OCI-LY1 (cell line): ENCODE results near the gene AKAP8.
"Not testable (repeated sequence)": the region's sequence is repeated elsewhere in the genome, so short reads cannot be mapped to it uniquely, and the experiment has no call there.

Source experiments
- H2AFZ ChIP-seq: fragments of 200-600 bp; sonication (generic), shearing (Covaris generic); 2 replicates; pipeline ENCODE4 v1.6.0; 2014; ENCODE audit warnings: antibody characterized with exemption, mild to moderate bottlenecking, low read length
- H3F3A ChIP-seq: fragments of 200-600 bp; sonication (generic), shearing (Covaris generic); 2 replicates; pipeline ENCODE4 v1.6.0; 2014; ENCODE audit warnings: mild to moderate bottlenecking, antibody characterized with exemption, low read length, moderate library complexity; ENCODE audit not compliant: insufficient read depth
- H3K27ac ChIP-seq: fragments of 200-600 bp; sonication (generic); 2 replicates; pipeline ENCODE4 v1.5.1; 2014; ENCODE audit warnings: low read length, mixed run types, mild to moderate bottlenecking, low read depth; ENCODE audit not compliant: poor library complexity, severe bottlenecking
- H3K27me3 ChIP-seq: fragments of 200-600 bp; sonication (generic); 2 replicates; pipeline ENCODE4 v1.6.0; 2014; ENCODE audit warnings: antibody characterized with exemption, mild to moderate bottlenecking, low read length, moderate library complexity; ENCODE audit not compliant: insufficient read depth
- H3K36me3 ChIP-seq: fragments of 200-600 bp; sonication (generic); 2 replicates; pipeline ENCODE4 v1.6.1; 2014; ENCODE audit warnings: mild to moderate bottlenecking, antibody characterized with exemption, low read length, moderate library complexity, mixed read lengths; ENCODE audit not compliant: insufficient read depth
- H3K4me1 ChIP-seq: fragments of 200-600 bp; sonication (generic); 2 replicates; pipeline ENCODE4 v1.5.1; 2014; ENCODE audit warnings: mild to moderate bottlenecking, low read length, moderate library complexity; ENCODE audit not compliant: insufficient read depth, severe bottlenecking
- H3K4me2 ChIP-seq: fragments of 200-600 bp; sonication (generic), shearing (Covaris generic); 2 replicates; pipeline ENCODE4 v1.6.1; 2014; ENCODE audit warnings: low read length
- H3K4me3 ChIP-seq: fragments of 200-600 bp; sonication (generic); 2 replicates; pipeline ENCODE4 v1.5.1; 2014; ENCODE audit warnings: low read length, low read depth, mild to moderate bottlenecking, mixed read lengths; ENCODE audit not compliant: poor library complexity, severe bottlenecking
- H3K79me2 ChIP-seq: fragments of 200-600 bp; shearing (Covaris generic); 2 replicates; pipeline ENCODE4 v1.6.1; 2016; ENCODE audit warnings: mixed run types, low read length, mixed read lengths; ENCODE audit not compliant: insufficient read depth
- H3K9ac ChIP-seq: fragments of 200-600 bp; sonication (generic), shearing (Covaris generic); 2 replicates; pipeline ENCODE4 v1.6.1; 2014; ENCODE audit warnings: mild to moderate bottlenecking, low read length, mixed read lengths
- H3K9me2 ChIP-seq: fragments of 200-600 bp; sonication (generic), shearing (Covaris generic); 2 replicates; pipeline ENCODE4 v1.6.1; 2014; ENCODE audit warnings: low read depth, mild to moderate bottlenecking, low read length, mixed read lengths
- H3K9me3 ChIP-seq: fragments of 200-600 bp; shearing (Covaris generic); 2 replicates; pipeline ENCODE4 v1.6.1; 2014; ENCODE audit warnings: low read length, mixed read lengths
- H4K20me1 ChIP-seq: fragments of 200-600 bp; sonication (generic), shearing (Covaris generic); 2 replicates; pipeline ENCODE4 v1.6.0; 2016; ENCODE audit warnings: mild to moderate bottlenecking, low read length; ENCODE audit not compliant: insufficient read depth
- EZH2 ChIP-seq: fragments of 200-600 bp; sonication (generic), shearing (Covaris generic); IDR thresholded peaks from 2 replicates; pipeline ENCODE4 v1.8.0; 2017; ENCODE audit warnings: borderline replicate concordance, mixed run types, mild to moderate bottlenecking, antibody characterized with exemption, low read length, moderate library complexity, mixed read lengths
- TF ChIP-seq, protein P1 (sequence below): fragments of 200-600 bp; sonication (generic), shearing (Covaris generic); IDR thresholded peaks from 2 replicates; pipeline ENCODE4 v1.5.1; 2017; ENCODE audit warnings: mild to moderate bottlenecking, antibody characterized with exemption, low read length, moderate library complexity, mixed read lengths

Gene AKAP8

GRCh38 chr19:15340086-15340485 lies 39.5 kb downstream of the AKAP8 start:
- Histone ChIP-seq H3K36me3 (peaks cover 19% of the 10 kb centered on the region), H3F3A (no peaks in the 10 kb centered on the region), H3K4me1 (no peaks in the 10 kb centered on the region), H3K27me3 (no peaks in the 10 kb centered on the region), H3K79me2 (no peaks in the 10 kb centered on the region), H3K9me3 (no peaks in the 10 kb centered on the region), H3K9me2 (no peaks in the 10 kb centered on the region), H3K27ac (no peak overlapping the region), H3K4me3 (no peak overlapping the region), H3K9ac (no peak overlapping the region), H4K20me1 (no peaks in the 10 kb centered on the region), H2AFZ (no peak overlapping the region), H3K4me2 (no peak overlapping the region)
- TF ChIP-seq, protein P1, sequence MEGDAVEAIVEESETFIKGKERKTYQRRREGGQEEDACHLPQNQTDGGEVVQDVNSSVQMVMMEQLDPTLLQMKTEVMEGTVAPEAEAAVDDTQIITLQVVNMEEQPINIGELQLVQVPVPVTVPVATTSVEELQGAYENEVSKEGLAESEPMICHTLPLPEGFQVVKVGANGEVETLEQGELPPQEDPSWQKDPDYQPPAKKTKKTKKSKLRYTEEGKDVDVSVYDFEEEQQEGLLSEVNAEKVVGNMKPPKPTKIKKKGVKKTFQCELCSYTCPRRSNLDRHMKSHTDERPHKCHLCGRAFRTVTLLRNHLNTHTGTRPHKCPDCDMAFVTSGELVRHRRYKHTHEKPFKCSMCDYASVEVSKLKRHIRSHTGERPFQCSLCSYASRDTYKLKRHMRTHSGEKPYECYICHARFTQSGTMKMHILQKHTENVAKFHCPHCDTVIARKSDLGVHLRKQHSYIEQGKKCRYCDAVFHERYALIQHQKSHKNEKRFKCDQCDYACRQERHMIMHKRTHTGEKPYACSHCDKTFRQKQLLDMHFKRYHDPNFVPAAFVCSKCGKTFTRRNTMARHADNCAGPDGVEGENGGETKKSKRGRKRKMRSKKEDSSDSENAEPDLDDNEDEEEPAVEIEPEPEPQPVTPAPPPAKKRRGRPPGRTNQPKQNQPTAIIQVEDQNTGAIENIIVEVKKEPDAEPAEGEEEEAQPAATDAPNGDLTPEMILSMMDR: no peak
- no peak for TF ChIP-seq EZH2

DNA sequence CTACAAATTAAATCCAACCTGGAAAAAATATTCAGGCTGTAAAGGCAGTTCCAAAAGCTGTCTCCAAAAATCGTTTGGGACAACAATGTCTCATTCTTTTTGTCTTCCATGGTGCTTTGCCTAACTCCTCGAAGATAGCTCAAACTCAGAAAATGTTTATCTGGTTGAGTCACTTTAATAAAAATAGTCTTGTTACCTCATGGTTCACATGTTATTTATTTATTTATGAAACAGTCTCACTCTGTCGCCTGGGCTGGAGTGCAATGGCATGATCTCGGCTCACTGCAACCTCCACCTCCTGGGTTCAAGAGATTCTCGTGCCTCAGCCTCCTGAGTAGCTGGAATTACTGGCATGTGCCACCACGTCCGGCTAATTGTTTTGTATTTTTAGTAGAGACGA lies 42.4 kb downstream of the AKAP8 start:
- H3K79me2 ChIP-seq: no peaks in the 10 kb centered on the region
- no peak overlapping the region for H3K27ac ChIP-seq
- no peaks in the 10 kb centered on the region for H3K9me2 ChIP-seq
- peaks cover 15% of the 10 kb centered on the region for H3K36me3 ChIP-seq
- H4K20me1 ChIP-seq: no peaks in the 10 kb centered on the region
- no peak overlapping the region for H3K4me2 ChIP-seq
- no peak for TF ChIP-seq EZH2
- TF ChIP-seq, protein P1: no peak
- peaks cover 17% of the 10 kb centered on the region for H3K4me1 ChIP-seq
- no peaks in the 10 kb centered on the region for H3F3A ChIP-seq
- H3K27me3 ChIP-seq: no peaks in the 10 kb centered on the region
- H3K4me3 ChIP-seq: no peak overlapping the region
- H2AFZ ChIP-seq: no peak overlapping the region
- no peaks in the 10 kb centered on the region for H3K9me3 ChIP-seq
- H3K9ac ChIP-seq: no peak overlapping the region

DNA sequence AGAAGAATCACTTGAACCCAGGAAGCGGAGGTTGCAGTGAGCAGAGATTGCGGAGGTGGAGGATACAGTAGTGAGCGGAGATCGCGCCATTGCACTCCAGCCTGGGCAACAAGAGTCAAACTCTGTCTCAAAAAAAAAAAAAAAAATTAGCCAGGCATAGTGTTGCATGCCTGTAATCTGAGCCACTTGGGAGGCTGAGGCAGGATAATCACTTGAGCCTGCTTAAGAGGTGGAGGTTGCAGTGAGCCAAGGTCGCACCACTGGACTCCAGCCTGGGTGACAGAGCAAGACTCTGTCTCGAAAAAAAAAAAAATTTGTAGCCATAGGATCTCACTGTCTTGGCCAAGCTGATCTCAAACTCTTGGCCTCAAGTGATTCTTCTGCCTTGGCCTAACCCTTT lies 43.6 kb downstream of the AKAP8 start:
- H3K4me3 ChIP-seq, H3K79me2 ChIP-seq, H3K9me2 ChIP-seq, H3F3A ChIP-seq, H3K27ac ChIP-seq, H3K9me3 ChIP-seq, H2AFZ ChIP-seq, H3K9ac ChIP-seq, H4K20me1 ChIP-seq, H3K27me3 ChIP-seq, H3K4me2 ChIP-seq: not testable (repeated sequence)
- peaks cover 17% of the 10 kb centered on the region for H3K4me1 ChIP-seq
- H3K36me3 ChIP-seq: peaks cover 12% of the 10 kb centered on the region; the same call in 1 of the 2 replicates

DNA sequence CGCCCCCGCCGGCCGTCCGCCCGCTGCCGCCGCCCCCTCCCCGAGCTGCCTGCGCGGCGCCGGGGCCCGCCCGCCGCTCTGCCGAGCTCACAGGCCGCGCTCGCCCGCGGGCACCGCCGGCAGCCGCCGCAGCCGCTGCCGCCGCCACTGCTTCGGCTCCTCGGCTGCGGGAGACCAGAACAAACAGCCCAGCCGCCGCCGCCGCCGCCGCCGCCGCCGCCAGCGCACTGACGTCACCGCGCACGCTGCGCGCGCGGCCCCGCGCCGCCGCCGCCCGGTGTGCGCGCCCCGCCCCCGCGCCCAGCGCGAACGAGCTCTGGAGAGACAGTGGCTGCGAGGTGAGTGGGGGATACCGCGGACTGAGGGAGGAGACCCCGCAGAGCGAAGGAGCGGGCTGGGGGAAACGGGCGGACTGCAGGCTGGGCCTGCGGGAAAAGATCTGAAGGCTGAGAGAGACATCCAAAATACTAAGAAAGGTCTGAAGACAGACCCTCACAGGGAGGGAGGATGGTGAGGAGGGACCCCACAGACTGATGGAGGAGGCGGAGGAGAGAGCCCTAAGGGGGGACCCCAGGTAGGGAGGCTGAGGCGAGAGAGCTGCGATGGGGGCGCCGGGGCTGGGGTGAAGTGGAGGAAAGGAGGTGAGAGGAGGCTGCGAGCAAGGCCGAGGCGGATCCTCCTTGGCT lies 47.1 kb downstream of the AKAP8 start, which contains the start of gene BRD4:
Gene BRD4, minus strand, starts transcription at position 229 of the 686 bp plus-strand sequence. CDS start 59,440 bp downstream, outside the sequence.
- Histone ChIP-seq H3K9me2 (no peaks in the 10 kb centered on the region), H3K4me1 (peaks cover 52% of the 10 kb centered on the region), H3K27ac (peak within 1 kb of the TSS; percentile 98), H4K20me1 (no peaks in the 10 kb centered on the region), H3K9me3 (no peaks in the 10 kb centered on the region), H3K9ac (peak within 1 kb of the TSS; percentile 78), H3K27me3 (no peaks in the 10 kb centered on the region), H2AFZ (no peak within 1 kb of the TSS), H3K79me2 (peaks cover 41% of the 10 kb centered on the region), H3F3A (no peaks in the 10 kb centered on the region), H3K4me3 (peak within 1 kb of the TSS; percentile 76), H3K36me3 (0 out of 2 replicates have a peak, but pooled peaks cover 5% of the 10 kb centered on the region), H3K4me2 (peak within 1 kb of the TSS; percentile 86)
- TF ChIP-seq, protein P1: no peak
- TF ChIP-seq EZH2: no peak
